GM23248 (cell line): ENCODE measurements around the gene THSD7A.

Experiments
- EZH2 ChIP-seq: fragments of 200-600 bp; sonication (generic); IDR thresholded peaks from 2 replicates; pipeline ENCODE4 v1.6.1; 2018; ENCODE audit warnings: antibody characterized with exemption, mild to moderate bottlenecking; ENCODE audit not compliant: insufficient read depth, poor library complexity, severe bottlenecking
- EZH2phosphoT487 ChIP-seq: fragments of 200-600 bp; sonication (generic); IDR thresholded peaks from 2 replicates; pipeline ENCODE4 v1.6.1; 2018; ENCODE audit warnings: antibody characterized with exemption, moderate library complexity, mild to moderate bottlenecking, low read depth; ENCODE audit not compliant: insufficient read depth

DNA sequence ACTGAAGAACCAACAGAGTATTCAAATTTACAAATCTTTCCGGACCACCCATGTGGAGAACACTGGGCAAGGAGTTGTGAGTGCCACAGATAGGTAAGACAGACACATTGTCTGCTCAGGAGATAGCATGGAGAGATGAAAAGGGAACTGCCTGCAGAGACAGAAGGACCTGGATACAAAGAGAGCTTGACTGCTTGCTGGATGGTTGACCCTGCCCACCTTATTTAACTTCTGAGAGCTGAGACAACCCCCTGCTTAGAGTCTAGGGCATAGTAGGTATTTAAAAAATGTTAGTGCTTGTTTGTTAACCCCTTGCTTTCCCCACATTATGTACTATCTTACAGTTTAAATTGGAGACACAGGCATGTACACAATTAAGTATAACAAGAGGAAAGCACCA is 314.1 kb downstream of the THSD7A start:
- TF ChIP-seq EZH2 (no peak), EZH2phosphoT487 (no peak)
